ENCODE measurements around the gene KAT5.
"Not testable (repeated sequence)": the region's sequence is repeated elsewhere in the genome, so short reads cannot be mapped to it uniquely, and the experiment has no call there.

The KAT5 gene

DNA sequence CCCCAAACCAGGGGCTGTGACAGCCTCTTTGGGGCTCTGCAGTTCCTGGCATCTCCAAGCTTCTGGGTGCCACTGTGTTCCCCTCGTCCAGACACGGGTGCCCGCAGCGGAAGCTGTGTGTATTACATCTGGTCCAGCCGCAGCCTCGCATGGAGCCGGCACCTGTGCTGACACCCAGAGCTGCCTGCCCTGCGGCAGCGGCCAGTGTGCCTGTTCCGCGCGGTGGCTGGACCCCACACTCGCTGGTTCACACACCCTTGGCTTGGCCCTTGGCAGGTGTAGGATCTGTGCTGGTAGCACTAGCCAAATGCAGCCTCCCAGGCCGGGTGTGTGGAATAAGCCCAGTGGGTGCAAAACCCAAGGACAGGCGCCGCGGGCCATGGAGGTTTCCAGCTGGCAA is 33.0 kb downstream of the KAT5 start:
- DNase-seq, result no peak

DNA sequence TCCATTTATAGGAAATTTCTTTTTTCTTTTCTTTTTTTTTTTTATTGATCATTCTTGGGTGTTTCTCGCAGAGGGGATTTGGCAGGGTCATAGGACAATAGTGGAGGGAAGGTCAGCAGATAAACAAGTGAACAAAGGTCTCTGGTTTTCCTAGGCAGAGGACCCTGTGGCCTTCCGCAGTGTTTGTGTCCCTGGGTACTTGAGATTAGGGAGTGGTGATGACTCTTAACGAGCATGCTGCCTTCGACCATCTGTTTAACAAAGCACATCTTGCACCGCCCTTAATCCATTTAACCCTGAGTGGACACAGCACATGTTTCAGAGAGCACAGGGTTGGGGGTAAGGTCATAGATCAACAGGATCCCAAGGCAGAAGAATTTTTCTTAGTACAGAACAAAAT is 50.1 kb downstream of the KAT5 start:
- not testable (repeated sequence) for DNase-seq

DNA sequence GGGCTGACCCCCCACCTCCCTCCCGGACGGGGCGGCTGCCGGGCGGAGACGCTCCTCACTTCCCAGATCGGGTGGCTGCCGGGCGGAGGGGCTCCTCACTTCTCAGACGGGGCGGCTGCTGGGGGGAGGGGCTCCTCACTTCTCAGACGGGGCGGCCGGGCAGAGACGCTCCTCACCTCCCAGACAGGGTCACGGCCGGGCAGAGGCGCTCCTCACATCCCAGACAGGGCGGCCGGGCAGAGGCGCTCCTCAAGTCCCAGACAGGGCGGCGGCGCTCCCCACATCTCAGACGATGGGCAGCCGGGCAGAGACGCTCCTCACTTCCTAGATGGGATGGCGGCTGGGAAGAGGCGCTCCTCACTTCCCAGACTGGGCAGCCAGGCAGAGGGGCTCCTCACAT is 50.8 kb downstream of the KAT5 start:
- not testable (repeated sequence) for DNase-seq

DNA sequence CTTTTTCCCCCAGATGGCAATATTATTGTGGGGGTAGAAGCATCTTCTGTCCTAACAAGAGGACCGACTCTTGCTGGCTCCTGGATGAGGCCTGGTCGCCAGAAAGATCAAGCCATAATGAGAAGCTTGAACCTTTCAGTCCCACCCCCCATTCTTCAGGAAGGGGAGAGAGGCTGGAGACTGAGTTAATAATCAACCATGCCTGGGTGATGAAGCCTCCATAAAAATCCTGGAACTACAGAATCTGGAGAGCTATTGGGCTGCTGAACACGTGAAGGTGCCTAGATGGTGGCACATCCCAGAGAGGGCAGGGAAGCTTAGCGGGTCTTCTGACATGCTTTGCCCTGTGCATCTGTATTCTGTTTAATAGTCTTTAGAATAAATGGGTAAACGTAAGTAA is 52.4 kb downstream of the KAT5 start:
- no peak for DNase-seq

DNA sequence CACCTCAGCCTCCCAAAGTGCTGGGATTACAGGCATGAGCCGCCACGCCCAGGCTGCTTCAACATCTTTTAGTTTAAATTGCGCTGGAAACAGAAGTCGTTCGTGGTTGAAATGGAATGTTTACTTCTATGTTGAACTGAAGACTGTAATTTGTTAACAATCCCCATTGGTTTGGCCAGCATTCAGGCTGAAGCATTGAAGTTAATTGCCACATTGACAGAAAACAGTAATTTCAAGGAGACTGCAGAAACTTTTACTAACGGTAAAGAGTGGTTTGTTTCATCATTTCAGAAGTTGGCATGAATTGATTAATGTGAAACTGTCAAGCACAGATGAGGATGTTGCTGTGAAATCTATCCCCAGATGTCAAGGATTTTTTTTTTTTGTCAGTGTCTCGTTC is 54.5 kb downstream of the KAT5 start:
- no peak for DNase-seq

DNA sequence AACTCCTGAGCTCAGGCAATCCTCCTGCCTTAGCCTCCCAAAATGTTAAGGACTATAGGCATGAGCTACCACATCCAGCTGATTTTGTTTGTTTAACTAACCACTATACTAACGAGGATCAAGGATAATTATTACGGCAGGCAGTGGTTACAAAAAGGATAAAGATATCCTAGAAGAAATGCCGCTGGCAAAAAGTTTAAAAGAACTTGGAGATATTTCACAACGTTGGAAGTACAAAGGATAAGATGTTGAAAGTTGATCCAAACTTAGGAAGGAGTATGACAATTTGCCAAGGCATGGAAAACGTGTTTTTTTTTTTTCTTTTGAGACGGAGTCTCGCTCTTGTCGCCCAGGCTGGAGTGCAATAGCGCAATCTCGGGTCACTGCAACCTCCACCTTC is 55.4 kb downstream of the KAT5 start:
- no peak for DNase-seq

DNA sequence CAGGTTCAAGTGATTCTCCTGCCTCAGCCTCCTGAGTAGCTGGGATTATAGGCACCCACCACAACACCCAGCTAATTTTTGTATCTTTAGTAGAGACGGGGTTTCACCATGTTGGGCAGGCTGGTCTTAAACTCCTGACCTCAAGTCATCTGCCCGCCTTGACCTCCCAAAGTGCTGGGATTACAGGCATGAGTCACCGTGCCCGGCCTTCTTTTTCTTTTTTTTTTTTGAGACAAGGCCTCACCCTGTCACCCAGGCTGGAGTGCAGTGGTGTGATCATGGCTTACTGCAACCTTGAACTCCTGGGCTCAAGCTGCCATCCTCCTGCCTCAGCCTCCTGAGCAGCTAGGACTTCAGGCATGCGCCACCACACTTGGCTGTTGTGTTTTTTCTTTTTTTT is 55.8 kb downstream of the KAT5 start:
- DNase-seq, result not testable (repeated sequence)

All from NCI-H748 treated with DMSO at 0.1 percent for 48 hours (cell line).